ENCODE data around the gene TTC21A.

TTC21A gene

GRCh38 chr3:39149059-39149455 is 41.6 kb downstream of the TTC21A start:
- H3K4ac ChIP-seq (ENCODE audit: low read length): no peak overlapping the region
- H3K14ac ChIP-seq (ENCODE audit: low read length): no peak overlapping the region
- no CpG with 5 or more reads among the region's 4 CpGs for WGBS, 2 donors (ENCODE audit: extremely low coverage in 2 of 2, insufficient read length in 2 of 2, insufficient replicate concordance in 1 of 2)
- H3K4me2 ChIP-seq (ENCODE audit: insufficient read depth, low read length, poor library complexity, severe bottlenecking): no peak overlapping the region
- H2AFZ ChIP-seq (ENCODE audit: low read length): no peak overlapping the region
- H2BK5ac ChIP-seq (ENCODE audit: low read length): no peak overlapping the region
- peaks cover 48% of the 10 kb centered on the region in 2 donors for H3K4me1 ChIP-seq (ENCODE audit: control insufficient read depth in 2 of 2, insufficient read depth in 1 of 2, low read depth in 1 of 2, low read length in 2 of 2)
- no peak overlapping the region for H3K4me3 ChIP-seq (ENCODE audit: low read length in 2 of 2)
- H2BK15ac ChIP-seq (ENCODE audit: low read length): no peak overlapping the region
- DNase-seq (ENCODE audit: low spot score): no peak
- H3K23ac ChIP-seq (ENCODE audit: low read depth, low read length, poor library complexity): no peak overlapping the region
- no peak overlapping the region for H3K18ac ChIP-seq (ENCODE audit: low read length)
- no peak overlapping the region for H2AK5ac ChIP-seq (ENCODE audit: low read depth, low read length)
- no peak overlapping the region for H4K8ac ChIP-seq (ENCODE audit: low read depth, low read length)
- H3K27ac ChIP-seq (replicated peaks; ENCODE audit: low read length): no peak overlapping the region
- H3K9me3 ChIP-seq (replicated peaks in 1 of 2; ENCODE audit: control insufficient read depth in 2 of 2, insufficient read depth in 1 of 2, low read depth in 1 of 2, low read length in 2 of 2): no peaks in the 10 kb centered on the region
- no peak overlapping the region for H2BK12ac ChIP-seq (ENCODE audit: low read length)
- peaks cover 4 to 9% of the 10 kb centered on the region in 2 donors for H3K36me3 ChIP-seq (replicated peaks in 1 of 2; ENCODE audit: control insufficient read depth in 2 of 2, insufficient read depth in 2 of 2, low read length in 2 of 2)
- H2BK120ac ChIP-seq (ENCODE audit: low read depth, low read length): no peak overlapping the region
- H3K79me1 ChIP-seq (ENCODE audit: low read depth, low read length): peaks cover 12% of the 10 kb centered on the region
- no peak overlapping the region for H4K91ac ChIP-seq (ENCODE audit: low read depth, low read length, poor library complexity)
- no peak overlapping the region for H3K9ac ChIP-seq (ENCODE audit: low read depth, low read length, poor library complexity)
- peaks cover 0 to 3% (median 0%) of the 10 kb centered on the region in 3 experiments for H3K27me3 ChIP-seq (ENCODE audit: control insufficient read depth in 3 of 3, insufficient read depth in 3 of 3, low read depth in 1 of 3, low read length in 3 of 3)

GRCh38 chr3:39149498-39150147 is 42.1 kb downstream of the TTC21A start:
- WGBS, 2 donors (ENCODE audit: extremely low coverage in 2 of 2, insufficient read length in 2 of 2, insufficient replicate concordance in 1 of 2): no CpG with 5 or more reads among the region's 3 CpGs
- Histone ChIP-seq H3K27ac (replicated peaks; ENCODE audit: low read length) (no peak overlapping the region), H3K4me1 (ENCODE audit: control insufficient read depth in 2 of 2, insufficient read depth in 1 of 2, low read depth in 1 of 2, low read length in 2 of 2) (peaks cover 49 to 51% of the 10 kb centered on the region in 2 donors), H2BK15ac (ENCODE audit: low read length) (no peak overlapping the region), H3K18ac (ENCODE audit: low read length) (no peak overlapping the region), H3K9me3 (replicated peaks in 1 of 2; ENCODE audit: control insufficient read depth in 2 of 2, insufficient read depth in 1 of 2, low read depth in 1 of 2, low read length in 2 of 2) (no peaks in the 10 kb centered on the region), H3K4me2 (ENCODE audit: insufficient read depth, low read length, poor library complexity, severe bottlenecking) (no peak overlapping the region), H3K9ac (ENCODE audit: low read depth, low read length, poor library complexity) (no peak overlapping the region), H2AFZ (ENCODE audit: low read length) (no peak overlapping the region), H2AK5ac (ENCODE audit: low read depth, low read length) (no peak overlapping the region), H2BK12ac (ENCODE audit: low read length) (no peak overlapping the region), H3K79me1 (ENCODE audit: low read depth, low read length) (peaks cover 12% of the 10 kb centered on the region), H3K36me3 (replicated peaks in 1 of 2; ENCODE audit: control insufficient read depth in 2 of 2, insufficient read depth in 2 of 2, low read length in 2 of 2) (peaks cover 0 to 6% of the 10 kb centered on the region in 2 donors), H2BK120ac (ENCODE audit: low read depth, low read length) (no peak overlapping the region), H3K27me3 (ENCODE audit: control insufficient read depth in 3 of 3, insufficient read depth in 3 of 3, low read depth in 1 of 3, low read length in 3 of 3) (peaks cover 0 to 3% (median 0%) of the 10 kb centered on the region in 3 experiments), H3K23ac (ENCODE audit: low read depth, low read length, poor library complexity) (no peak overlapping the region), H3K4me3 (ENCODE audit: low read length in 2 of 2) (no peak overlapping the region), H2BK5ac (ENCODE audit: low read length) (no peak overlapping the region), H3K14ac (ENCODE audit: low read length) (no peak overlapping the region), H4K91ac (ENCODE audit: low read depth, low read length, poor library complexity) (no peak overlapping the region), H3K4ac (ENCODE audit: low read length) (no peak overlapping the region), H4K8ac (ENCODE audit: low read depth, low read length) (no peak overlapping the region)
- DNase-seq (ENCODE audit: low spot score): no peak

GRCh38 chr3:39150148-39150802 is 42.8 kb downstream of the TTC21A start:
- Histone ChIP-seq H4K91ac (ENCODE audit: low read depth, low read length, poor library complexity) (no peak overlapping the region), H3K9ac (ENCODE audit: low read depth, low read length, poor library complexity) (peak overlapping the region; percentile 2), H3K27ac (replicated peaks; ENCODE audit: low read length) (peak overlapping the region; percentile 36), H3K4me2 (ENCODE audit: insufficient read depth, low read length, poor library complexity, severe bottlenecking) (no peak overlapping the region), H3K9me3 (replicated peaks in 1 of 2; ENCODE audit: control insufficient read depth in 2 of 2, insufficient read depth in 1 of 2, low read depth in 1 of 2, low read length in 2 of 2) (no peaks in the 10 kb centered on the region), H4K8ac (ENCODE audit: low read depth, low read length) (no peak overlapping the region), H3K14ac (ENCODE audit: low read length) (peak overlapping the region; percentile 14), H3K18ac (ENCODE audit: low read length) (peak overlapping the region; percentile 15), H3K79me1 (ENCODE audit: low read depth, low read length) (peaks cover 12% of the 10 kb centered on the region), H2BK120ac (ENCODE audit: low read depth, low read length) (no peak overlapping the region), H2BK12ac (ENCODE audit: low read length) (no peak overlapping the region), H2BK5ac (ENCODE audit: low read length) (no peak overlapping the region), H2AFZ (ENCODE audit: low read length) (peak overlapping the region; percentile 83), H3K27me3 (ENCODE audit: control insufficient read depth in 3 of 3, insufficient read depth in 3 of 3, low read depth in 1 of 3, low read length in 3 of 3) (peaks cover 0 to 3% (median 0%) of the 10 kb centered on the region in 3 experiments), H2BK15ac (ENCODE audit: low read length) (peak overlapping the region; percentile 5), H2AK5ac (ENCODE audit: low read depth, low read length) (peak overlapping the region; percentile 16), H3K4me1 (ENCODE audit: control insufficient read depth in 2 of 2, insufficient read depth in 1 of 2, low read depth in 1 of 2, low read length in 2 of 2) (peaks cover 49 to 54% of the 10 kb centered on the region in 2 donors), H3K4me3 (ENCODE audit: low read length in 2 of 2) (no peak overlapping the region), H3K4ac (ENCODE audit: low read length) (no peak overlapping the region), H3K23ac (ENCODE audit: low read depth, low read length, poor library complexity) (no peak overlapping the region), H3K36me3 (replicated peaks in 1 of 2; ENCODE audit: control insufficient read depth in 2 of 2, insufficient read depth in 2 of 2, low read length in 2 of 2) (peaks cover 0 to 2% of the 10 kb centered on the region in 2 donors)
- no peak for DNase-seq (ENCODE audit: low spot score)
- no CpG with 5 or more reads among the region's 5 CpGs for WGBS, 2 donors (ENCODE audit: extremely low coverage in 2 of 2, insufficient read length in 2 of 2, insufficient replicate concordance in 1 of 2)
